Lower leg skin (tissue), 4 donors: ENCODE measurements around the gene FAU. TPM values are rescaled to one million over a fixed set of nuclear protein-coding genes. Genes with fewer than 3 reads are reported as not detected.
A peak's percentile ranks its signal among the peaks of the same experiment; 100 is the strongest.

ENCODE experiments used
- DNase-seq, 2 donors: peaks; one replicate each; pipeline ENCODE4 v3.0.0-alpha.2; 2019; ENCODE audit warnings: low spot score in 2 of 2
- H3K4me3 ChIP-seq: fragments of 200-600 bp; sonication (generic); 2 replicates; pipeline ENCODE4 v1.5.1; 2017; ENCODE audit warnings: mild to moderate bottlenecking, low read depth; ENCODE audit not compliant: poor library complexity, severe bottlenecking
- CTCF ChIP-seq, 3 donors: fragments of 450-650 bp; IDR thresholded peaks; one replicate each; pipeline ENCODE4 v1.5.1; 2016; ENCODE audit warnings: antibody characterized with exemption in 3 of 3, mild to moderate bottlenecking in 3 of 3, moderate library complexity in 2 of 3
- POLR2A ChIP-seq, 2 donors: fragments of 450-650 bp; IDR thresholded peaks; one replicate each; pipeline ENCODE4 v1.6.1; 2016 to 2017; ENCODE audit warnings: antibody characterized with exemption in 2 of 2, mild to moderate bottlenecking in 1 of 2, moderate library complexity in 1 of 2
- WGBS, 2 donors: methylation state at CpG; one replicate each; pipeline ENCODE4 v1.1.5; 2018; 5-methylcytosine and 5-hydroxymethylcytosine counted together
- intact Hi-C: fragments of 100-400 bp; cut with DNase I; formaldehyde crosslinking; loops from one replicate; pipeline ENCODE4 v1.15.0; 2023; ENCODE audit warnings: low total_unique reads
- total RNA-seq, 4 donors: library from RNA; depleted of rRNA; stranded (reverse); fragments of >200 nt; gene quantifications; one replicate each; pipeline ENCODE4 v1.1.0, GENCODE V29; 2016

Gene FAU
- total RNA-seq, 4 donors from 2014 or later: 574 to 1,562 (median 887) TPM

- DNase-seq: no peak
- 89 to 90% methylated on average over 21 of the region's 21 CpGs for WGBS, 2 donors
- intact Hi-C loops: no loop called here
- no peak for TF ChIP-seq CTCF (IDR thresholded peaks at IDR 0.05)
- TF ChIP-seq POLR2A (IDR thresholded peaks at IDR 0.05): no peak
- no peak overlapping the region for H3K4me3 ChIP-seq
These were observed 6.4 kb downstream of the FAU start for GRCh38 chr11:65115361-65116082.

- 86 to 95% methylated on average over 9 to 10 of the region's 11 CpGs for WGBS, 2 donors
- TF ChIP-seq POLR2A (IDR thresholded peaks at IDR 0.05): no peak
- no peak for TF ChIP-seq CTCF (IDR thresholded peaks at IDR 0.05)
- intact Hi-C loops: loop anchor here (5.0 kb wide), 1 partner anchor 267 kb away; no protein-coding TSS in a partner anchor
- H3K4me3 ChIP-seq: no peak overlapping the region
- no peak for DNase-seq
These were observed 7.3 kb downstream of the FAU start for GRCh38 chr11:65114538-65115171.

GRCh38 chr11:65113839-65114238 lies 8.1 kb downstream of the FAU start:
- no peak overlapping the region for H3K4me3 ChIP-seq
- WGBS, 2 donors: 71 to 78% methylated on average over 6 of the region's 6 CpGs
- DNase-seq: no peak
- TF ChIP-seq POLR2A (IDR thresholded peaks at IDR 0.05): no peak
- no peak for TF ChIP-seq CTCF (IDR thresholded peaks at IDR 0.05)
- intact Hi-C loops: loop anchor here (5.0 kb wide), 1 partner anchor 267 kb away; no protein-coding TSS in a partner anchor

- WGBS, 2 donors: 9 to 12% methylated on average over 14 of the region's 14 CpGs
- no peak for DNase-seq
- TF ChIP-seq POLR2A (IDR thresholded peaks at IDR 0.05): no peak
- TF ChIP-seq CTCF (IDR thresholded peaks at IDR 0.05): no peak
- intact Hi-C loops: loop anchor here (5.0 kb wide), 1 partner anchor 266 kb away; no protein-coding TSS in a partner anchor
- H3K4me3 ChIP-seq: no peak overlapping the region
These were observed 8.6 kb downstream of the FAU start for GRCh38 chr11:65113361-65113756.

- intact Hi-C loops: loop anchor here (5.0 kb wide), 1 partner anchor 265 kb away; no protein-coding TSS in a partner anchor
- 1 to 2% methylated on average over 34 to 50 of the region's 57 CpGs for WGBS, 2 donors
- H3K4me3 ChIP-seq: no peak overlapping the region
- TF ChIP-seq CTCF (IDR thresholded peaks at IDR 0.05) (peak in 1 of 3 donors; percentile 24), POLR2A (IDR thresholded peaks at IDR 0.05) (no peak)
- DNase-seq: no peak
These were observed 9.2 kb downstream of the FAU start for GRCh38 chr11:65112546-65113360.
